ENCODE results near the gene ZNF14.

Gene ZNF14

GRCh38 chr19:19752760-19753403, 20.0 kb upstream of the ZNF14 start:
- peaks cover 6% of the 10 kb centered on the region; the same call in 1 of the 2 replicates for H3K9me3 ChIP-seq (ENCODE audit: control insufficient read depth, insufficient read depth, low read depth, low read length)
- H3K27ac ChIP-seq (ENCODE audit: low read depth, low read length) = no peak overlapping the region
- H3K27me3 ChIP-seq (ENCODE audit: control insufficient read depth, insufficient read depth, low read length) = no peaks in the 10 kb centered on the region
- H3K36me3 ChIP-seq (ENCODE audit: control insufficient read depth, insufficient read depth, low read length) = no peaks in the 10 kb centered on the region
- H3K4me1 ChIP-seq (ENCODE audit: control insufficient read depth, insufficient read depth, low read length) = no peaks in the 10 kb centered on the region
- no peak overlapping the region for H3K4me3 ChIP-seq (ENCODE audit: low read depth, low read length)
- no peak overlapping the region for H3K9ac ChIP-seq (ENCODE audit: low read length)

GRCh38 chr19:19751846-19752245, 18.9 kb upstream of the ZNF14 start:
- H3K9ac ChIP-seq (ENCODE audit: low read length) = no peak overlapping the region
- H3K4me1 ChIP-seq (ENCODE audit: control insufficient read depth, insufficient read depth, low read length) = no peaks in the 10 kb centered on the region
- H3K27ac ChIP-seq (ENCODE audit: low read depth, low read length) = no peak overlapping the region
- H3K27me3 ChIP-seq (ENCODE audit: control insufficient read depth, insufficient read depth, low read length) = no peaks in the 10 kb centered on the region
- H3K9me3 ChIP-seq (ENCODE audit: control insufficient read depth, insufficient read depth, low read depth, low read length) = peaks cover 6% of the 10 kb centered on the region; the same call in 1 of the 2 replicates
- H3K4me3 ChIP-seq (ENCODE audit: low read depth, low read length) = no peak overlapping the region
- no peaks in the 10 kb centered on the region for H3K36me3 ChIP-seq (ENCODE audit: control insufficient read depth, insufficient read depth, low read length)

GRCh38 chr19:19750842-19751790, 18.2 kb upstream of the ZNF14 start:
- H3K27me3 ChIP-seq (ENCODE audit: control insufficient read depth, insufficient read depth, low read length) = no peaks in the 10 kb centered on the region

GRCh38 chr19:19749908-19750841, 17.3 kb upstream of the ZNF14 start:
- no peaks in the 10 kb centered on the region for H3K4me1 ChIP-seq (ENCODE audit: control insufficient read depth, insufficient read depth, low read length)
- peaks cover 6% of the 10 kb centered on the region; the same call in 1 of the 2 replicates for H3K9me3 ChIP-seq (ENCODE audit: control insufficient read depth, insufficient read depth, low read depth, low read length)
- no peak overlapping the region for H3K4me3 ChIP-seq (ENCODE audit: low read depth, low read length)
- H3K9ac ChIP-seq (ENCODE audit: low read length) = no peak overlapping the region
- no peaks in the 10 kb centered on the region for H3K36me3 ChIP-seq (ENCODE audit: control insufficient read depth, insufficient read depth, low read length)
- no peak overlapping the region for H3K27ac ChIP-seq (ENCODE audit: low read depth, low read length)
- H3K27me3 ChIP-seq (ENCODE audit: control insufficient read depth, insufficient read depth, low read length) = no peaks in the 10 kb centered on the region

More at GRCh38 chr19:19750842-19751790, 18.2 kb upstream of the ZNF14 start:
- H3K4me3 ChIP-seq (ENCODE audit: low read depth, low read length) = no peak overlapping the region
- no peaks in the 10 kb centered on the region for H3K36me3 ChIP-seq (ENCODE audit: control insufficient read depth, insufficient read depth, low read length)
- no peak overlapping the region for H3K9ac ChIP-seq (ENCODE audit: low read length)
- no peaks in the 10 kb centered on the region for H3K4me1 ChIP-seq (ENCODE audit: control insufficient read depth, insufficient read depth, low read length)
- H3K9me3 ChIP-seq (ENCODE audit: control insufficient read depth, insufficient read depth, low read depth, low read length) = peaks cover 6% of the 10 kb centered on the region; the same call in 1 of the 2 replicates
- H3K27ac ChIP-seq (ENCODE audit: low read depth, low read length) = no peak overlapping the region

- Histone ChIP-seq H3K9me3 (ENCODE audit: control insufficient read depth, insufficient read depth, low read depth, low read length) (peaks cover 8% of the 10 kb centered on the region; the same call in 1 of the 2 replicates), H3K27ac (ENCODE audit: low read depth, low read length) (no peak overlapping the region), H3K36me3 (ENCODE audit: control insufficient read depth, insufficient read depth, low read length) (no peaks in the 10 kb centered on the region), H3K9ac (ENCODE audit: low read length) (no peak overlapping the region), H3K4me1 (ENCODE audit: control insufficient read depth, insufficient read depth, low read length) (no peaks in the 10 kb centered on the region), H3K4me3 (ENCODE audit: low read depth, low read length) (no peak overlapping the region), H3K27me3 (ENCODE audit: control insufficient read depth, insufficient read depth, low read length) (no peaks in the 10 kb centered on the region; the same call in 1 of the 2 replicates)
Measured at GRCh38 chr19:19749117-19749907, 16.4 kb upstream of the ZNF14 start.

GRCh38 chr19:19748249-19748938, 15.5 kb upstream of the ZNF14 start:
- Histone ChIP-seq H3K27me3 (ENCODE audit: control insufficient read depth, insufficient read depth, low read length) (no peaks in the 10 kb centered on the region; the same call in none of the 2 replicates), H3K9me3 (ENCODE audit: control insufficient read depth, insufficient read depth, low read depth, low read length) (peaks cover 8% of the 10 kb centered on the region; the same call in 1 of the 2 replicates)

GRCh38 chr19:19747357-19748220, 14.7 kb upstream of the ZNF14 start:
- Histone ChIP-seq H3K4me3 (ENCODE audit: low read depth, low read length) (no peak overlapping the region), H3K9ac (ENCODE audit: low read length) (no peak overlapping the region), H3K9me3 (ENCODE audit: control insufficient read depth, insufficient read depth, low read depth, low read length) (peaks cover 8% of the 10 kb centered on the region; the same call in 1 of the 2 replicates), H3K4me1 (ENCODE audit: control insufficient read depth, insufficient read depth, low read length) (no peaks in the 10 kb centered on the region), H3K36me3 (ENCODE audit: control insufficient read depth, insufficient read depth, low read length) (no peaks in the 10 kb centered on the region), H3K27ac (ENCODE audit: low read depth, low read length) (no peak overlapping the region), H3K27me3 (ENCODE audit: control insufficient read depth, insufficient read depth, low read length) (no peaks in the 10 kb centered on the region; the same call in none of the 2 replicates)

More at GRCh38 chr19:19748249-19748938, 15.5 kb upstream of the ZNF14 start:
- Histone ChIP-seq H3K4me1 (ENCODE audit: control insufficient read depth, insufficient read depth, low read length) (no peaks in the 10 kb centered on the region), H3K4me3 (ENCODE audit: low read depth, low read length) (no peak overlapping the region), H3K9ac (ENCODE audit: low read length) (no peak overlapping the region), H3K27ac (ENCODE audit: low read depth, low read length) (no peak overlapping the region), H3K36me3 (ENCODE audit: control insufficient read depth, insufficient read depth, low read length) (no peaks in the 10 kb centered on the region)

- peaks cover 8% of the 10 kb centered on the region; the same call in 1 of the 2 replicates for H3K9me3 ChIP-seq (ENCODE audit: control insufficient read depth, insufficient read depth, low read depth, low read length)
- H3K9ac ChIP-seq (ENCODE audit: low read length) = no peak overlapping the region
- no peaks in the 10 kb centered on the region for H3K36me3 ChIP-seq (ENCODE audit: control insufficient read depth, insufficient read depth, low read length)
- no peaks in the 10 kb centered on the region; the same call in none of the 2 replicates for H3K27me3 ChIP-seq (ENCODE audit: control insufficient read depth, insufficient read depth, low read length)
- no peaks in the 10 kb centered on the region for H3K4me1 ChIP-seq (ENCODE audit: control insufficient read depth, insufficient read depth, low read length)
- no peak overlapping the region for H3K4me3 ChIP-seq (ENCODE audit: low read depth, low read length)
- H3K27ac ChIP-seq (ENCODE audit: low read depth, low read length) = no peak overlapping the region
Measured at GRCh38 chr19:19746286-19747213, 13.6 kb upstream of the ZNF14 start.
